ENCODE data around the gene SHC2.
"Not testable (repeated sequence)": the region's sequence is repeated elsewhere in the genome, so short reads cannot be mapped to it uniquely, and the experiment has no call there.

The SHC2 gene

DNA sequence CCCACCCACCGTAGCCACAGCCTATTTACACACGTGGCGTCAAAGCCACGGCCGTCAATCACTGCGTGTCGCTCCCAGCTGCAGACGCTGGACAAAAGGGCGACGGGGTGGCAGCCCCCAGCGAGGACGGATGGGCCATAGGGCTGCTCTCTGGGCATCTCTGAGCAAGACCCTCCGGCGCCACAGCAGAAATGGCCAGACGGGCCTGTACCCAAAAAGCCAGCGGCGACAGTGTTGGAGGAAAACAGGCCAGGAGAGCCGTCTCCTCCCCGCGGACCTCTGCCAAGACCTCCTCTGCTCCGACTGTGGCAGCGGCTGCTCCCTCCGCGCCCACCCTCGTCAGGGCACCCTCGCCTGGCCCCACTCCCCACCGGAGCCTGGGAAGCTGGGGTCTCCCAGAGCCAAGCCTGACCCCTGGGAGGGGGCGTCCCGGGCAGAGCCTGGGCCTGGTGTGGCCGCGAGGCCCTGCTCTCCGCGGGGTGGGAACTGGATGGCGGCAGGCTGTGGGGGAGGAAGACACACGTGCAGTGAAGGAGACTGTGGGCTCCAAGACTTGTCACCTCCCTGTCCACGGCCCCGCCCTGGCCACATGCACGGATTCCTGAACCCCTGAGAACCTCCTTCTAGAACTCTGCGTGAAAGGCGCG, 54.6 kb downstream of the SHC2 start:
- DNase-seq (ENCODE audit: low read depth in 3 of 3), result no peak

DNA sequence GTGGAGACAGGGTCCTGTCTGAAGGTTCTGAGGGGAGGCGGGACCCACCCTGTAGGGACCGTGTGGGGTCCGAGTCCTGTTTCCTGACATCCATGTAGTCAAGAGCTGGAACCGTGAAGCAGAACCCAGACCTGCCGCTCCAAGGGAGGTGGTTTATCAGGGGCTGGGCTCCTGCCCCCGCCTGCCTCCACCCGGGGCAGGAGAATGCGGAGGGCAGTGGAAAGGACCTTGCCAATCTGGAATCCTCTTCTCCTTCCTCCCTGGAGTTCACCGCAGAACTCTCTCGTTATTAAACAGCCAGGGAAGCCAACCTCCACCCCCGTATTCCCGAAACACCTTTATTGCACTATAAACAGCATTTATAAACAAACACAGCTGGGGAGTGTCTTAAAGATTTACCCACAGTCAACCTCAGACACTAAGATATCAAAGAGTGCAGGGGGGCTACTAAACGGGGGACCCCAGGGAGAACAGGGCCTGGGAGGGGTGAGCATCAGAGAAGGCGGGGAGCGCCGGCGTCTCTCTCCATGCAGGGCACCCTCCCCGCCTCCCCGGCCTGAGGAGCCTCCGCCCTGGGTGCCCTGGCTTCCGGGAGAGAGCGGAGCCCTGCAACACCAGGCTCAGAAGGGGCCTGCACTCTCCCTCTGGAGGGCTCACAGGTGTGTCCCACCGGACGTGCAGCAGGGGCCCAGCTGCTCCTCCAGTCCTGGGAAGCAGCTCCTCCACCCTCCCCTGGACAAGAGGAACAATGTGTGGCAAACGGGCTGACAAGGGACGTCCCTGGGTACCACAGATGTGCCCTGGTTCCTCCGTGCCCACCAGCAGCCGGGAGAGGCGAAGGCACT, 55.5 kb downstream of the SHC2 start:
- no peak for DNase-seq (ENCODE audit: low read depth in 3 of 3)

DNA sequence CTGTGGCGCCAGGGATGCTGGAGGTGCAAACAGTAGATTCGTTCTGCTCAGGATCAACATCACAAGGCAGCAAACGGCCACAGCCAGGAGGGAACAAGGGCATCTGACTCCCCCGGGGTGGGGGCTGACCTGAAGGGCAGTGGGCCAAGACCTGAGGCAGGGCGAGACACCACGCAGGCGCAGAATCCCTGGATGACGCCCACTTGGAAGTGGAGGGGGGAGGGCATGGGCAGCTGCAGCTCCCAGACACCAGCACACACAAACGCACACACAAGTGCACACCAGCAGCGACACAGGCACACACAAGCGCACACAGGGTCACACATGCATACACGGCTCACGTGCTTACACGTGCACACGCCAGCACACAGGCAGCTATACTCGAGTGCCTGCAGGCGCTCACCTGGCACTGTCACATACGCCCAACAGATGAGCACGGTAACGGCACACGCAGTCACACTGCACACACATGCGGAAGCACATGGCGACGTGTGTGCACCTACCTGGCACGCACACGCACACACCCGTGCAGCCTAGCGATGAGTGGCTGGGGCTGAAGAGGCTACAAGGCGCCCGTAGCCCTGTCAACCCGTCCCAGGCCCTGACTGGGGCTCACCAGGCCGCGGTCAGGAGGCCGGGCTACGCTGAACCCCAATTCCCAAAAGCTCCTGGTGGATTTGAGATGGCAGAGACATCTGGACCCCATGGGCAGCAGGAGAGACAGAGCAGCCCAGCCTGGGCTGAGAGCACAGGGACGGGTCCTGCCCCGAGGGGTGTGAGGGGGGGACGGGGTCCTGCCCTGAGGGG, 57.4 kb downstream of the SHC2 start:
- DNase-seq (ENCODE audit: low read depth in 3 of 3), result no peak

DNA sequence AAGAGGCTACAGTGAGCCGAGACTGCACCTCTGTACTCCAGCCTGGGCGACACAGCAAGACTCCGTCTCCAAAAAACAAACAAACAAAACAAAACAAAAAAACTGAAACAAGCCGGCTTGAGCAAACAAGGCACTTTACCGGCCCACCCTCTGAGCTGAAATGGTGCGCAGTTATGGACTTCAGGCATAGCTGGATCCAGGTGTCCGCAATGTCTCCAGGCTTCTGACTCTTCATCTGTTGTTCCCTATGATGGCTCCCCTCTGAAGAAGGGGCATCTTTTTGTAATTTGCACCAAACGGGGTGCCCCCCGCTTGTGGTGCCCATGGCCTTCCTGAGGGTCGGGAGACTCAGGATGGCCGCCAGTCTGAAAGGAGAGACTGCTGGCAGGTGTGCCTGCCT, 58.0 kb downstream of the SHC2 start:
- DNase-seq (ENCODE audit: low read depth in 3 of 3), result no peak

DNA sequence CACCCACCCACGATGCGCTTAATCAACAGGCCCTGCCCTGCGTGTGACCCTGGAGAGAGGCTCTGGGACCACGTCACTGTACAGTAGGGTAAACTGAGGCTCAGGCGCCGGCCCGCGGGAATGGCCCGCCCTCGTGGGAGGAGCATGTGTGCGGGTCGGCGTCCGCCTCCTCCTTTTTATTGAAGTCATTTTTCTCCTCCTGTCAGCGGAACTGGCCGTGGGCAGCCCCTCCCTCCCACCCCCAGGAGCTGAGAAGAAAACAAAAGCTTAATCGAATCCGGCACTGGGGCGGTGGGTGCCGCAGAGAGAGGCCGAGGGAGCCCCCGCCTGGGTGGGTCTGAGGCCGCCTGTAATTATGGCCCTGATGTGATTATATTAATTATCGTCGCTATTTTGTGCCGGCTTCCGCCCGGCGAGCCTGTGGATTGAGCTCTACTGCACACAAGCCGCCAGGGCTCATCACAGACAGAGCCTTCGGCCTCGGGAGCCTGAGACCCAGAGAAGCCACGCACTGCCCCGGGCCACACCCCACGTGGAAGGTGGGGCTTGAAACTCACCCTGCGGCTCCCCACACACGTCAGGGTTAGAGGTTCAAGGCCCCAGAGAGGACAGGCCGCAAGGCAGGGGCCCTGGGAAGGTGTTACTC, 58.8 kb downstream of the SHC2 start:
- no peak for DNase-seq (ENCODE audit: low read depth in 3 of 3)

DNA sequence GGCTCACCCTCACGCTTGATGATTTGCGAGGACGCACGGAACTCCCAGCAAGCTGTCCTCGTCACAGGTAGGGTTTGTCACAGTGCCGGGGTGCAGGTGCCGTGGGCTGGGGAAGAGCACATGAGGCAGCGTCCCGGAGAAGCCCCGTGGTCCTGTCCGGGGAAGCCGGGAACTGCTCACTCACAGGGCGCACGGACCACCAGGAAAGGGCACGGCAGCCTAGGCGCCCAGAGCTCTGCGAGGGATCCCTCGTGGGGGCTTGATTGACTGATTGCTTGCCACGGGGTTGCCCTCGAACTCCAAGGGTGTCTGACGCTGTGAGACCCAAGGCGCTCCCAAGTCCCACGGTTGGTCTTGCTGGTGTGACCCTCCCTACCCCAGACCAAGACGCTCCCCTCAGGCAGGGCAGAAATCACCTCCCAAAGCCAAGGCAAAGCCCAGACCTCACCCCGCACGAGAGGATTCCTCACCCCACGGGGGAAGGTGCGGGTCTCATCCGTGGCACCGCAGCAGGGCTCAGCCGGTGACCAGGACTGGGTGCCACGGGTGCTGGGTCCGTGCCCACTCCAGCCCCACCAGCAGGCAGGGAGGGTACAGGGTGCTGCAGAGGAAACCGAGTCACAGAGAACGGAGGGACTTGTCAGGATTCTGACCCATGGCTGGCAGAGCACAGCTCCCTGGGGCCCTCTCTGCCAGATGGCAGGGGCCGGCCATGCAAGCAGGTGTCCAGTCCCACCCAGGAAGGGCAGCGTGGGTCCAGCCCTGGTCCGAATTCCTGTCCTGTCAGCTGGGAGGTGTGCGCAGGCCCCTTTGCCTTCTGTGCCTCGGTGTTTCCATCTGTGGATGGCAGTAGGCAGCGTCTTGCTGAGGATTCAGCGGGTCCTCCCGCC, 59.6 kb downstream of the SHC2 start:
- DNase-seq (ENCODE audit: low read depth in 3 of 3), result no peak

DNA sequence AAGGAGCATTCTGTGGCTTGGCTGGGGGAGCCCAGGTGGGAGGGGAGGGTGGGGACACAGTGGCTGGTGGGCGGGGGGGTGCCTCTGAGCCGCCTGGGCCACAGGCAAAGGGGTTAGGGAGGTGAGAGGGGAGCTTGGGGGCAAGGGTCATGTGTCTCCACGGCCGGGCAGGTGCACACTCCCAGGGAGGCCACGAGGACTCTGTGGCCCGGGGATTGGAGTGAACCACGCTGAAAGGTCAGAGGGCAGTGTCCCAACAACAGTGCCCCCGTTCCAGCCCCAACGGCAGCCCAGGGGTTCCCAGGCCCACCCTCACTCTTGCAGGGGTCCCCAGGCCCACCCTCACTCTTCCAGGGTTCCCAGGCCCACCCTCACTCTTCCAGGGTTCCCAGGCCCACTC, 61.5 kb downstream of the SHC2 start:
- no peak for DNase-seq (ENCODE audit: low read depth in 3 of 3)

DNA sequence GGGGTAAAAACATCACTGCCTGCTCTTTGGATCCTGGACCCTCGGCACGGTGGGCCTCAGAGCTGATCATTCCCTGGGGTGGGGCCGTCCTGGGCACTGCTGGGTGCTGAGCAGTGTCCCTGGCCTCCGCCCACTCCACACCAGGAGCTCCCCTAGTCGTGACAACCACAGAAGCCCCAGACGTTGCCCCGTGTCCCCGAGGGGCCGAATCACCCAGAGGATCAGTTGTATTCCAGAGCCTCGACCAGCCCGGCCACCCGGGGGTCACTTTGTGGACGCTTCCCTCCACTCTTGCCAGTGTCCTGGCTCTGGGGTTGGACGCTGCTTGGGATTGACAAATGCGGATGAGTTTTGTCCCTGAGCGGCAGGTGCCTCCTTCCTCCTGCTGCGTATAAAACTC, 62.1 kb downstream of the SHC2 start:
- no peak for DNase-seq (ENCODE audit: low read depth in 3 of 3)

DNA sequence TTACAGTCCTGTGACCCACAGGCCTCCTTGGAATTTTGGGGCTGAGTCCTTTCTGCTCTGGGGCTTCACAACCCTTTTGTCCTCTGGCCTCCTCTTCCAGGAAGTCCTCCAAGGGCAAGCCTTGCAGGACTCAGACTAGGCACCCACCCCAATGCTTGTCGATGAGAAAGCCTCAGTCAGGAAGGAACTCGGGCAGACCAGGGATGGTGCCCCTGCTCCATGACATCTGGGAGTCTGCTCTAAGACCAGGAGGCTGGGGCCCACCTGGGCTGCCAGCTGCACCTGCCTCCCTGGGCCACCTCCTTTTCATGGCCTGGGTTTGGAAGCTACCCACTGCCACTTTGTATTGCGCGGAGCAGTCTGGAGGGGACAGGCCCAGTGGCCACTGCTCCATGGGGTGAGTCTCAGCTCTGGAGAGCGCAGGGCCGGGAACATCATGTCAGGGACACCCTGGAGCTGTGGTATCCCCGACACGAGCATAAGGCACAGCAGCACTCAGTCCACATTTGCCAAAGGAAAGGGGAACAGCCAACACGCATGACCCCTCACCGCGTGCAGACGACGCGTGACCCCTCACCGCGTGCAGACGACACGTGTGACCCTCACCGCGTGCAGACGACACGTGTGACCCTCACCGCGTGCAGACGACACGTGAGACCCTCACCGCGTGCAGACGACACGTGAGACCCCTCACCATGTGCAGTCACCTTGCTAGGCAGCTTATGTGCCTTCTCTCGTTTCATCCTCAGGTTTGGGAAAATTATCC, 62.7 kb downstream of the SHC2 start:
- no peak for DNase-seq (ENCODE audit: low read depth in 3 of 3)

DNA sequence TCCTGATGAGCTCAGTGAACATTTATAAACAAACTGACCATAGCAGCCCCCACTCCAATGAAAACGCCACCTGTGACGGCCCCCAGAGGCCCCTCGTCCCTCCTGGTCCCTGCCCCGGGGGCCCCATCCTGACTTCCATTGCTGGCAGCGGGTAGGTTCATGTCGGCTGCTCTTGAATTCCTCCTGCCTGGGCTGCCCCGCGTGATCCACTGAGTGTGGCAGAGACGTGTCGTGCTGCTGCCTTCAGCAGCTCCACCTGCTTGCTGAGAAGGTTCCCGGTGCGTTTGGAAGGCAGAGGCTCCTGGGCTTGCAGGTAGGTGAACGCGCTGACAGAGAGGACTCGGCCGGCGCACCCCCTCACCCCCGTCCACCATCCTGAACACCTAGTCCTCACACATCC, 63.5 kb downstream of the SHC2 start:
- DNase-seq (ENCODE audit: low read depth in 3 of 3), result no peak

DNA sequence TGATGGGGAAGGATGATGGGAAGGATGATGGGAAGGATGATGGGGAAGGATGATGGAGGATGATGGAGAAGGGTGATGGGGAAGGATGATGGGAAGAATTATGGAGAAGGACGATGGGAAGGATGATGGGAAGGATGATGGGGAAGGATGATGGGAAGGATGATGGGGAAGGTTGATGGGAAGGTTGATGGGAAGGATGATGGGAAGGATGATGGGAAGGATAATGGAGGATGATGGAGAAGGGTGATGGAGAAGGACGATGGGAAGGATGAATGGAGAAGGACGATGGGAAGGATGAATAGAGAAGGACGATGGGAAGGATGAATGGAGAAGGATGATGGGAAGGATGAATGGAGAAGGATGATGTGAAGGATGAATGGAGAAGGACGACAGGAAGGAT, 65.4 kb downstream of the SHC2 start:
- DNase-seq (ENCODE audit: low read depth in 3 of 3), result no peak

DNA sequence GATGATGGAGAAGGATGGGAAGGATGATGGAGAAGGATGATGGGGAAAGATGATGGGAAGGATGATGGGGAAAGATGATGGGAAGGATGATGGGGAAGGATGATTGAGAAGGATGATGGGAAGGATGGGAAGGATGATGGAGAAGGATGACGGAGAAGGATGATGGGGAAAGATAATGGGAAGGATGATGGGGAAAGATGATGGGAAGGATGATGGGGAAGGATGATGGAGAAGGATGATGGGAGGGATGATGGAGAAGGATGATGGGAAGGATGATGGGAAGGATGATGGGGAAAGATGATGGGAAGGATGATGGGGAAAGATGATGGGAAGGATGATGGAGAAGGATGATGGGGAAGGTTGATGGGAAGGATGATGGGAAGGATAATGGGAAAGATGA, 66.0 kb downstream of the SHC2 start:
- not testable (repeated sequence) for DNase-seq (ENCODE audit: low read depth in 3 of 3)

DNA sequence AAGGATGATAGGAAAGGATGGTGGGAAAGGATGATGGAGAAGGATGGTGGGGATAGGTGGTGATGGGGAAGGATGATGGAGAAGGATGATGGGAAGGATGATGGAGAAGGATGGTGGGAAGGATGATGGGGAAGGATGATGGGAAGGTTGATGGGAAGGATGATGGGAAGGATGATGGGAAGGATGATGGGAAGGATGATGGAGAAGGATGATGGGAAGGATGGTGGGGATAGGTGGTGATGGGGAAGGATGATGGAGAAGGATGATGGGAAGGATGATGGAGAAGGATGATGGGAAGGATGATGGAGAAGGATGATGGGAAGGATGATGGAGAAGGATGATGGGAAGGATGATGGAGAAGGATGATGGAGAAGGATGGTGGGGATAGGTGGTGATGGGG, 67.3 kb downstream of the SHC2 start:
- not testable (repeated sequence) for DNase-seq (ENCODE audit: low read depth in 3 of 3)

DNA sequence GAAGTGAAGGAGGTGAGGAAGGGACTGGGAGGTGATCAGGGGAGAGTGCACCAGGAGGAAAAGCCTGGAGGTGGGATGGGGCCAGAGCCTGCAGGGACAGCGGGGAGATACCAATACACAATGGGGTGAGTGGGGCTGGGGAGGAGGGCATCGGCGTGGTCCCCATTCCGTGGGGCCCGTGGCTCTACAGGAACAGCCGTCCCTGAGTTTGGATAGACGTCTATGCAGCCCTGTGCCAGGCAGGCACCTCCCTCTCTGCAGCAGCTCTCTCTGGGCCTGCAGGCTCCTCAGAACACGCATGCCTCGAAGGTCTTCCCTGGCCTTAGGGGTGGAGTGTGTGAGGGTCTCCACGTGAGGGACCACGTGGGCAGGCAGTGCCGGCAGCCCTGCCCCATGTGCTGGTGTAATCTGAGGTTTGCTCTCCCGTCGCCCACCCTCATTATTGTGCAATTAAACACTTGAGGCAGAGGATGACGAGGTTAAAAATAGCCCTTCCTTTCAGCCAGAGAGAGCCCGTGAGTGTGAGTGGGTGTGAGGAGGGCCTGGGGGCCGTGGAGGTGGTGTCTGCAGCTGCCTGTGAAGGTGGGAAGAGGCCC, 68.4 kb downstream of the SHC2 start:
- no peak for DNase-seq (ENCODE audit: low read depth in 3 of 3)

DNA sequence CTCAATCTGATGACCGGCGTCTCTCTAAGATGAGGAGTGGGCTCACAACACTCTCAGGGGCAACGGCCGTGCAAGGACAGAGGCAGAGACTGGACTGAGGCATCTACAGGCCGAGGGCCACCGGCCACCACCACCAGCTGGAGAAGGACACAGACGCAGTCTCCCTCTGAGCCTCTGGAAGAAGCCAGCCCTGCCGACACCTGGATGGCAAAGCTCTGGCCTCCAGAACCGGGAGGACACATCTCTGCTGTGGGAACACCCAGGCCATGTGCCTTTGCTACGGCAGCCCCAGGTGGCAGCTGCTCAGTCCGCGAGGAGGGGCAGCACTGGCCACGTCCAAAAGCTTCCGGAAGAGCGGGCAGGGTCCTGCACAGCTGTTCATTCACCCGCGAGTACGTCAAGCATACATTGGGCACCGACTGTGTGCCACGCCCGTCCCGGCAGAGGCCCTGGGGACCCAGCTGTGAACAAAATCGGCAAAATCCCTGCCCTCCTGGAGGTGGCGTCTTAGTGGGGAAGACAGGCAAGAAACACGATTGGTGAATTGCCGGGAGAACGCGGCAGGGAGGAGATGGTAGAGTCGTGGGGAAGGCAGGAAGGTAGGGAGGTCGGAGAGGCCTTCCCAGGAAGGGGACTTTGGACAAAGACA, 69.0 kb downstream of the SHC2 start:
- DNase-seq (ENCODE audit: low read depth in 3 of 3), result no peak

DNA sequence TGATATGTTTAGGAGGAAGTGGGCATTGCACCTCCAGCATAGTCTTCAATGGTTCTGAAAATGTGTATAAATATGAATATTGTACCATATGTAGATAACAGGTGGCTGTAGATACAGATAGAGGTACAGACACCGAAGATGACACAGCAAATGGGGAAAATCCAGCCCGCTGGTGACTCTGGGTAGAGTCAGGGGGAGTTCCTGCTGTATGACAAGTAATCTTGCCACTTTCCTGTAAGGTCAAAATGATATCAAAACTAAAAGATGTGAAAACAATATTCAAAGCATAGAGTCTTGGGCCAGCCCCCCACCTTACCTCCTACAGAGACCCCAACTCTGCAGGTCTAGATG, 69.7 kb downstream of the SHC2 start:
- no peak for DNase-seq (ENCODE audit: low read depth in 3 of 3)

DNA sequence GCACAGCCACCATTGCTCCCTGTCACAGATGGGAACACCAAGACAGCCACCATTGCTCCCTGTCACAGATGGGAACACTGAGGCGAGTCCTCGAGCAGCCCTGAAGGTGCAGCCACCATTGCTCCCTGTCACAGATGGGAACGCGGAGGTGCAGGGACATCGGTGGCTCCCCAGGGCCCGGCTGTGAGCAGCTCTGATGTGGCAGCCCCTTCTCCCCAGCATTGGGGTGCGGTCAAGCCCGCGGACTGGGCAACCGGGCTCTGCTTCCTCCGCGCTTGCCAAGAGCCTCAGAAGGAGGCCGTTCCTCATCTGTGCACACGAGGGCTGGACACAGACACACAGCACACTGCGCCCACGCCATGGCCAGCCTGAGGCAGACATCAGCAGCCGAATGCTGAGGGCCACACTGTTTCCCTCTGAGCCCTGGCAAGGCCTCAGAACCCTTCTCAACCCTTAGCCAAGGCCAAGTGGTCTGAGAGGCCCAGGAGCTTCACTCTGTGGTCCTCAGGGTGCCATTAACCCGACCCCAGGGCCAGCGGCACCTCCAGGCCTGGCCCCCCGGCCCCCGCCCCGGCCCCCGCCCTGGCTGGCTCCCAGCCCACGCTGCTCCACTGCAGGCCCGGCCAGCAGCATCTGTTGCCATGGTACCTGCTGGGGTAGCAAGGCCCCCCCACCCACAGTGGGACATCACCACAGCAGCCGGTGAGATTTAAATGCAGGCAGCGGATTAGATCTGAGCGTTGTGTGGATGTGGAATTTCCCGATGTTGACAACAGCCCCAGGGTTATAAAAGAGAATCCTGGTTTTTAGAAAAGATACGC, 70.2 kb downstream of the SHC2 start:
- no peak for DNase-seq (ENCODE audit: low read depth in 3 of 3)

DNA sequence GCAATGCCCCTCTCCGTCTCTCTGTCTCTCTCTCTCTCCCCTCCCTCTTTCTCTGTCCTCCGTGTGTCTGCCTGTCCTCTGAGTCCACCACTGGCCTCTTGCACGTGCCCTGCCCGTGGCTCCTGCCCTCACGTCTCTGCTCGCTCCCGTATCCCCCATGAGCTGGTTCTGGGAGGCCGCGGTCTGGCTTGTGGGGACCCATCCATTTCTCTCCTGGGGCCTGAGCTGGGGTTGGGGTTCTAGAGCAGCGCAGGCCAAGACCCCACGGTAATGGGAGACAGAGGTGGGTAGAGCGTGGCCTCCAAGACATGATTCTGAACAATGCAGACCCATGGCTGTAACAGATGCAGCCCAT, 70.9 kb downstream of the SHC2 start:
- DNase-seq (ENCODE audit: low read depth in 3 of 3), result no peak

Data from stimulated activated CD4-positive, alpha-beta T cell treated with anti-CD3 and anti-CD28 coated beads, TNF-alpha, amount 100 ng/mL, for 48 hours (primary cell).